Retinal pigment epithelial cell (primary cell): ENCODE results near the gene PADI2.

Experiments used
- DNase-seq: peaks from one replicate; pipeline ENCODE4 v3.0.0-alpha.2; 2010; ENCODE audit warnings: low read depth
- H3K4me3 ChIP-seq: 2 replicates; pipeline ENCODE4 v1.5.1; 2011; ENCODE audit warnings: mild to moderate bottlenecking, low read length, control low read depth, moderate library complexity
- CTCF ChIP-seq: conservative IDR thresholded peaks from 2 replicates; pipeline ENCODE4 v1.5.1; 2011; ENCODE audit warnings: low read depth, low read length, control low read depth, inconsistent platforms

PADI2 gene

GRCh38 chr1:17098446-17099317, 20.6 kb downstream of the PADI2 start:
- no peak for DNase-seq
- no peak overlapping the region for H3K4me3 ChIP-seq
- no peak for TF ChIP-seq CTCF

GRCh38 chr1:17097787-17098186, 21.5 kb downstream of the PADI2 start:
- DNase-seq, result no peak
- no peak overlapping the region for H3K4me3 ChIP-seq

GRCh38 chr1:17097147-17097546, 22.1 kb downstream of the PADI2 start:
- no peak overlapping the region for H3K4me3 ChIP-seq
- TF ChIP-seq CTCF, result no peak

More at GRCh38 chr1:17097787-17098186, 21.5 kb downstream of the PADI2 start:
- TF ChIP-seq CTCF, result no peak

GRCh38 chr1:17096584-17096983, 22.7 kb downstream of the PADI2 start:
- TF ChIP-seq CTCF, result no peak
- no peak for DNase-seq
- H3K4me3 ChIP-seq, result no peak overlapping the region

More at GRCh38 chr1:17097147-17097546, 22.1 kb downstream of the PADI2 start:
- DNase-seq, result no peak

- DNase-seq, result no peak
- no peak for TF ChIP-seq CTCF
- H3K4me3 ChIP-seq, result no peak overlapping the region
Observed at GRCh38 chr1:17095141-17095540, 24.1 kb downstream of the PADI2 start.

GRCh38 chr1:17094664-17095063, 24.6 kb downstream of the PADI2 start:
- DNase-seq, result no peak
- TF ChIP-seq CTCF, result no peak

GRCh38 chr1:17093822-17094393, 25.3 kb downstream of the PADI2 start:
- no peak overlapping the region for H3K4me3 ChIP-seq
- no peak for TF ChIP-seq CTCF
- no peak for DNase-seq

More at GRCh38 chr1:17094664-17095063, 24.6 kb downstream of the PADI2 start:
- H3K4me3 ChIP-seq, result no peak overlapping the region
